Superior temporal gyrus (tissue), 1 donor: ENCODE results near the gene FOXF1.

Source experiments
- DNase-seq: peaks from one replicate; pipeline ENCODE4 v3.0.0-alpha.2; 2016; ENCODE audit errors: extremely low spot score

Gene FOXF1

GRCh38 chr16:86533076-86533475 is 22.7 kb downstream of the FOXF1 start:
- no peak for DNase-seq

- peak; percentile 69 for DNase-seq
Measured at GRCh38 chr16:86533767-86534351, 23.5 kb downstream of the FOXF1 start.

GRCh38 chr16:86534779-86535615 is 24.7 kb downstream of the FOXF1 start:
- peak; percentile 68 for DNase-seq

DNA sequence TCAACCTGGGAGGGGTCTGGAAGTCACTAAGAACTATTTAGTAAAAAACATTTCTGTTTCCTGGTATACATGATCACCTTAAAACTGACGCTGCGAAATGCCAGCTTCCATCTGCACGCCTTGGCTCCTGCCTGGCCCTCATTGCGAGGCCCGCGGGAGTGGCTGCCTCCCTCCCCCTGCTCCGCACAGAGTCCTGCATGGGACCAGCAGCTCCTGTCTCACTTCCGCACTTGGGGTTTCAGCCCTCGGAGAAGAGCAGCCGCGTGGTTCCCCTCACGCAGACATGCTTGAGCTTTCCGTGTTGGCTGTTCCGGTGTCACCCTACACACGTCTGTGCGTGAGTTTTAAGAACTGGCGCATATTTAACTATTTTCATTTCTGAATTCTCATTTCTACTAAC is 26.3 kb downstream of the FOXF1 start:
- no peak for DNase-seq

- peak; percentile 38 for DNase-seq
Measured at GRCh38 chr16:86537486-86537885, 27.2 kb downstream of the FOXF1 start.

GRCh38 chr16:86538196-86538780 is 28.0 kb downstream of the FOXF1 start:
- DNase-seq = no peak

DNA sequence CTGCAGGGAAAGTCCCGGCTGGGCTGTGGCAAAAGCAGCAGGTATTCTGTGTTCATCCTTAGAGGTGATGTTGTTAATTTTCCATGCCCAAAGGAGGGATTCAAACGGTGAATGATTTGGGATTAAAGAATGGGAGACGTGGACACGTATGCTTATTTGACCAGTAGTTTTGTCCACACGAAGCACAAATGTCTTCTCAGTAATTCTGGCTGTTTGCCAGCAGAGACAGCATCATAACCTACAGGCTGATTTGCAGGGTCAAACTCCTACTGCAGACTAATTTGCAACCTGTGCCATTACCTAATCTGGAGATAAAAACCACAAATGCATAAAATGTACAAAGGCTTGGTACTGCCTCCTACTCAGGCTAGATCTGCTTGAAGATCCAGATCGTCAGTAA is 30.6 kb downstream of the FOXF1 start:
- DNase-seq = no peak

GRCh38 chr16:86541560-86541959 is 31.2 kb downstream of the FOXF1 start:
- DNase-seq = no peak

DNA sequence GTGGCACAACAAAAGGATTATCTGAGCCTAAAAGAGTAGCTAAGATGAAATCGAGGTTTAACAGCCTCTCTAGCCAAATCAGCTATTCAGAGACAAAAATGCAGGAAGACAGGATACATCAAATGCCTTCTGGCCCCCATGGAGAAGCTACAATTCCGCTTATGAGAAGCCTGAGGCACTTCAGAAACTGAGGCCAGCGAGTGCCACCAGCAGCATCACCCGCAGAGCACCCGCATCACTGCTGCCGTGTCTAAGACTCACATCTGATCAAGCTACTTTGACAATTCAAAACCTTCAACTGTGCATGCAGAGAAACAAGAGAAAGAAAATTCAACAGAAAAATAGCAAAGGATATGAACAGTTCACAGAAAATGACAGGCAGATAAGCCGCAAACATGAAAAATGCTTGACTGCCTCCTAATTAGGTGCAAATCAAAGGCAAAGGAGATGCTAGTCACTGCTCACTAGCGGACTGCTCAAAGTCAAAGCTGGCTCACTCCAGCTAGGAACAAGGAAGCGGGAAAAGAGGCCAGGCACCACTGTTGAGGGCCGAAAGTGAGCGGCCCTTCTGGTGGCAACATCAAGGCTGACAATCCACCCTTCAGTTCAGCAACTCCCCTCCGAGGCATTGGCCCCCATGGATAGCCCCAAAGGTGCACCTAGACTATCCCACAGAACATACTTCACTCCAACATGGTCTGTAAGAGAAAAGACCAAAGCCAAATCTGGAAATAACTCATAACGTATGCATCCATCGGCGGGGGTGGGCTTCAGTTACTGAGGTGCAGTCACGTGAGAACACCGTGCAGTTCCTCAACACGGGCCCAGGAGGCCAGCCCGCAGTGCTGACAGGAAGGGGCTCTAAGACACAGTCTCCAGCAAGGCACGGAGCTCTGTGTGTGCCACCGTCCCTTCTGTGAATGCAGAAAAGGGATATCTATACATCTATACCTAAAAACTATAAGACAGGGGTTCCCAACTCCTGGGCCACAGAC is 32.7 kb downstream of the FOXF1 start:
- DNase-seq = no peak

DNA sequence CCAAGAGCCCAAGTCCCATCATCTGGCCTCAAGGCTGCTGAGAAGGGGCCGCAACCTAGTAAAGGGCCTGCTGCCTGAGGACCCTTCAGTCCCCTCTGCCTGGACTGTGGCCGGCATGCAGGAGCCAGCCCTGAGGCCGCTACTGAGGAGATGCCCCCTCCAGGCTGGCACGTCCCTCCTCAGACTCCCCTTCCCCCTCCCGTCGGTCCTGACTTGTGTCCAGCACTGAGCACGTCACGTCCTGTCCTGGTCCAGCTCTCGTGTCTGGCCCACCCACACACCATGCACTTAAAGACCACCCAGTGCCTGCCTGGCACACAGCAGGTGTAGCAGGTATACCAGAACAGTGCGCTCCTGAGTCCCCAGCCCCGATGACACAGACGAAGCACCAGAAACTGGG is 35.2 kb downstream of the FOXF1 start:
- DNase-seq = no peak

GRCh38 chr16:86545954-86546637 is 35.8 kb downstream of the FOXF1 start:
- DNase-seq = no peak

GRCh38 chr16:86546638-86547013 is 36.3 kb downstream of the FOXF1 start:
- no peak for DNase-seq

DNA sequence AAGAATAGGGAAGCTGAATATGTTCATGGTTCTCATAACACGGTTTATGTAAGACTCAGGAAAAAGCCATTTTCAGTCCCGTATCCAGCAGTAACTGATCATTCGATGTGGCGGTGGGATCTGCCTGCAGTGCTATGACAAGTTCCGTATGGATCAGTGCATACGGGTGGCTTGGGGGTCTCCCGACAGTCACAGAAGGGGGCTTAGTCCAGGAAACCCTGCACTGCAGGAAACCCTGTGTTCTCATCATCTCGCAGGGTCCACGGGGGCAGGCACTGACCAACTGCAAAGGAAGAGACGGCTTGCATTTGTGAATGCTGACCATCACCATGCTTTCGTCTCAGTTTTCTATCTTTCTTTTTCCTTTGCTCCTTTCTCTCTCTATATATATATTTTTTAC is 37.0 kb downstream of the FOXF1 start:
- DNase-seq = no peak

GRCh38 chr16:86549076-86549892 is 39.0 kb downstream of the FOXF1 start:
- no peak for DNase-seq

DNA sequence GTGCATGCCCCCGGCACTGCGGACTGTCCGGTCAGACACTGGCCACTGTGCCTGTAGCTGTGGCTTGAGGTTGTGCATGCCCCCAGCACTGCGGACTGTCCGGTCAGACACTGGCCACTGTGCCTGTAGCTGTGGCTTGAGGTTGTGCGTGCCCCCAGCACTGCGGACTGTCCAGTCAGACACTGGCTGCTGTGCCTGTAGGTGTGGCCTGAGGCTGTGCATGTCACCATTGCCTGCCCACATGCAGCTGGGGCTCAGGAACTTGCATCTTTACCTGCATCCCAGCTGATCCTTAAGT is 39.5 kb downstream of the FOXF1 start:
- DNase-seq = no peak

DNA sequence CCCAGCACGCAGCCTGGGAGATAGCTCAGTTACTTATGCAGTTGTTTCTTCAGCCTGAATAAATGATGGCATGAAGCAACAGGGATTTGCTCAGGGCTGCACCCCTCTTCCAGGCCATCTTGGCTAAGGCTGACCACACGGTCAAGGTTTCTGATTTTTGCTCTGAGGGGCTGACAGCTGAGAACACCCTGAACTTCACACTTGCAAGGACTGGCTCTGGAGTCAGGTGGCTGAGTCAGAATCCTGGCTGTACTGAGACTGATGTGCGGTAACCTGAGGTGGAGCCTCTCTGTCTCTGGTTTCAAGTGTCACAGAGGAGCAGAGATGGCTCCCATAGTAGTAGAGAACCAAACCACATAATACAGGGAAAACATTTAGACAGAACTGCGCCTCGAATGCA is 40.0 kb downstream of the FOXF1 start:
- DNase-seq = no peak

GRCh38 chr16:86553356-86553755 is 43.0 kb downstream of the FOXF1 start:
- DNase-seq = no peak

- DNase-seq = no peak
Measured at GRCh38 chr16:86554599-86554916, 44.2 kb downstream of the FOXF1 start.

DNA sequence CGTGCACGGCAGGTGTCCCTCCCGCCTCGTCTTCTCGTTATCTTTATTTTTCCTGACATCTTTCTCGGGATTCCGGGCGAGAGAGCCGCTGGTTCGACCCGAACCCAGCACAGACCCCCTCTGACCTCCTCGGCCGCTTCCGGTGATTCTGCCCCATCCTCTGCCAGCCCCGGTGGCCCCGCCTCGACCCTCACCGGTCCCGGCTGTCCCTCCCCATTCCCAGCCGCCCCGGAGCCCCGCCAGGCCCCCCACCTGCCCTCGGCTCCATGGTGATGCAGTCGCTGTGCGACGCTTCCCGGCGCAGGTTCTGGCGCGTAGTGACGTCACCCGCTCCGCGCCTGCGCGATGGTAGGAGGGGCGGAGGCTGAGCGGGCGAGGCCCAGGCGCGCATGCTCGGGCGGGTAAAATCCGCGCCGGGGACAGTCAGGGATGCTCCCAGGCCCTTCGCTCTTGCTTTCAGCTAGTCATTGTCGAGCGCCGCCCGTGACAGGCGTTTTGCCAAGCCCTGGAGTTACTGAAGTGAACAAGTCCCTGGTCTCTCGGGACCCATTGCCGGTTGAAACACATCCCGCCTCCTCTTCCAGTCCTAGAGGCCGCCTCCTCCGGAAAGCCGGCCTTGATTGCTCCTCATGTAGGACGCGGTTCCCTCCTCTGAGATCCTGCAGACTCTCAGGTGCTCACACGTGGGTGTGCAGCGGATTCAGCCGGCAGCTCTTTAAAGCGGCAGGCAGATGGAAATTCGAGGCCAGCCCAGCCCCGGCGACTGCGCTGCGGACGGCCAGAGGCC is 44.8 kb downstream of the FOXF1 start, which contains the start of gene MTHFSD:
MTHFSD (minus strand) TSS at position 319 of the 787 bp plus-strand sequence; CDS start at position 268, 51 bp downstream.
- peak; percentile 91 for DNase-seq

DNA sequence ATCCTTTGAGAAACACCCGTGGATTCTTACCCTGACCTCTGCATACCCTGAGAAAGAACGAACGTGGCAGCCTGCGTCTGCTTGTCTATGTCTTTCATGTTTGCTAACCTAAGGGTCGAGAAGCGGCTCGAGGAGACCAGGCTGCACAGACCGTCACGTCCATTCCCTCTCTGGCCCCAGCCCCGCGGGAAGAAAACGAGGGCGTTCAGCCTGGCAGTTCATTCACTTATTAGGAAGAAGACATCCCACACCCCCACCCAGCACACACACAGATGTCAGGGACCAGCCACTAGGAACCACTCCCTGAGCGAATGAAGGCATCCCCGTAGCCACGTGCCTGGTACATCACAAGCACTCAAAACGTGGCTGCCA is 45.4 kb downstream of the FOXF1 start:
- no peak for DNase-seq
